Activated naive CD4-positive, alpha-beta T cell treated with anti-CD3 and anti-CD28 coated beads for 36 hours (primary cell): Measurements from ENCODE around the gene KLHL7. TPM values are rescaled to one million over a fixed set of nuclear protein-coding genes. Genes with fewer than 3 reads are reported as not detected.
A peak's percentile ranks its signal among the peaks of the same experiment; 100 is the strongest.

Source experiments
- CTCF ChIA-PET: fragments of 350-600 bp; sonication (Branson Sonifier 250); formaldehyde crosslinking; loops from one replicate; lab custom pipeline; 2021; ENCODE audit warnings: antibody characterized with exemption; lab: Charles Lee
- DNase-seq: peaks from one replicate; pipeline ENCODE4 v3.0.0-alpha.2; 2020
- H3K27ac Mint-ChIP-seq: one replicate; pipeline ENCODE4 v1.8.0; 2021; ENCODE audit warnings: mild to moderate bottlenecking, mixed read lengths
- H3K27me3 Mint-ChIP-seq: one replicate; pipeline ENCODE4 v1.8.0; 2021; ENCODE audit warnings: low read depth, mixed read lengths
- H3K36me3 Mint-ChIP-seq: one replicate; pipeline ENCODE4 v1.8.0; 2021; ENCODE audit warnings: low read depth, mixed read lengths
- H3K4me1 Mint-ChIP-seq: one replicate; pipeline ENCODE4 v1.8.0; 2021; ENCODE audit warnings: low read depth, mixed read lengths
- H3K4me3 Mint-ChIP-seq: one replicate; pipeline ENCODE4 v1.8.0; 2021; ENCODE audit warnings: mild to moderate bottlenecking, moderate library complexity, mixed read lengths
- H3K9me3 Mint-ChIP-seq: one replicate; pipeline ENCODE4 v1.8.0; 2021; ENCODE audit warnings: mixed read lengths
- intact Hi-C: fragments of 100-400 bp; cut with micrococcal nuclease; formaldehyde crosslinking; loops from one replicate; pipeline ENCODE4 v1.15.1; 2023
- total RNA-seq, 2 experiments: library from RNA; stranded (reverse); gene quantifications; one replicate each; pipeline ENCODE4 v1.2.3, GENCODE V29; 2021

KLHL7 gene
- total RNA-seq, 2 experiments from 2014 or later = 24.0 to 26.4 TPM

DNA sequence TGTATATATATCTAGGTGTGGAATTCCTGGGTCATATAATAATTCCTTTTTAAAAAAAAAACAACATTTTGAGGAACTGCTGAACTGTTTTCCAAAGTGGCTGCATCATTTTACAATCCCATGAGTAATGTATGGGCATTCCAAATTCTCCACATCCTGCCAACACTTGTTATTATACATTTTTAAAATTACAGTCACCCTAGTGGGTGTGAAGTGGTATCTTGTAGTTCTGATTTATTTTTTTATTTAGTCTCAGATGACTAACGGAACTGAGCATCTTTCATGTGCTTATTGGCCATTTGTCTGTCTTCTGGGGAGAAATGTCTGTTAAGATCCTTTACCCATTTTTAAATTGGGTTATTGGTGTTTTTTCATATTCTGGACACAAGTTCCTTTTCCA lies 12.0 kb upstream of the KLHL7 start:
- no peak overlapping the region for H3K27ac Mint-ChIP-seq
- no peaks in the 10 kb centered on the region for H3K9me3 Mint-ChIP-seq
- DNase-seq = no peak
- peaks cover 2% of the 10 kb centered on the region for H3K36me3 Mint-ChIP-seq
- no peaks in the 10 kb centered on the region for H3K27me3 Mint-ChIP-seq
- intact Hi-C loops = no loop called here
- no peaks in the 10 kb centered on the region for H3K4me1 Mint-ChIP-seq
- H3K4me3 Mint-ChIP-seq = no peak overlapping the region
- CTCF ChIA-PET = no interaction called here

GRCh38 chr7:23096518-23097290 lies 8.9 kb upstream of the KLHL7 start:
- intact Hi-C loops = no loop called here
- Mint-ChIP-seq H3K4me1 (no peaks in the 10 kb centered on the region), H3K4me3 (no peak overlapping the region), H3K27me3 (no peaks in the 10 kb centered on the region), H3K36me3 (peaks cover 2% of the 10 kb centered on the region), H3K9me3 (no peaks in the 10 kb centered on the region), H3K27ac (no peak overlapping the region)
- CTCF ChIA-PET = interaction anchor here (0.5 to 1.3 kb wide), 3 partner anchors 11 to 41 kb away, joined by 3 to 5 read pairs (median 3); no protein-coding TSS in a partner anchor
- no peak for DNase-seq

GRCh38 chr7:23098029-23098428 lies 7.6 kb upstream of the KLHL7 start:
- DNase-seq = no peak
- CTCF ChIA-PET = interaction anchor here (0.6 to 1.5 kb wide), 6 partner anchors 12 to 450 kb away, joined by 3 to 5 read pairs (median 3); no protein-coding TSS in a partner anchor
- no peaks in the 10 kb centered on the region for H3K4me1 Mint-ChIP-seq
- H3K27ac Mint-ChIP-seq = no peak overlapping the region
- no peak overlapping the region for H3K4me3 Mint-ChIP-seq
- peaks cover 2% of the 10 kb centered on the region for H3K36me3 Mint-ChIP-seq
- intact Hi-C loops = no loop called here
- no peaks in the 10 kb centered on the region for H3K9me3 Mint-ChIP-seq
- H3K27me3 Mint-ChIP-seq = no peaks in the 10 kb centered on the region

GRCh38 chr7:23098460-23098859 lies 7.1 kb upstream of the KLHL7 start:
- CTCF ChIA-PET = interaction anchor here (0.6 to 1.5 kb wide), 6 partner anchors 12 to 449 kb away, joined by 3 to 7 read pairs (median 3); no protein-coding TSS in a partner anchor
- intact Hi-C loops = no loop called here

GRCh38 chr7:23100697-23101096 lies 4.9 kb upstream of the KLHL7 start:
- no peak overlapping the region for H3K27ac Mint-ChIP-seq
- no peak for DNase-seq
- H3K4me1 Mint-ChIP-seq = peaks cover 2% of the 10 kb centered on the region
- no peak overlapping the region for H3K4me3 Mint-ChIP-seq
- CTCF ChIA-PET = interaction anchor here (0.6 to 1.3 kb wide), 3 partner anchors 20 to 173 kb away, joined by 3 to 5 read pairs (median 4); no protein-coding TSS in a partner anchor
- H3K9me3 Mint-ChIP-seq = no peaks in the 10 kb centered on the region
- no peaks in the 10 kb centered on the region for H3K27me3 Mint-ChIP-seq
- intact Hi-C loops = loop anchor here (10.0 kb wide), 3 partner anchors 374 to 1156 kb away; partner anchors contain the start of genes CCDC126, CDCA7L and IGF2BP3
- H3K36me3 Mint-ChIP-seq = peaks cover 2% of the 10 kb centered on the region

More at GRCh38 chr7:23098460-23098859, 7.1 kb upstream of the KLHL7 start:
- Mint-ChIP-seq H3K36me3 (peaks cover 2% of the 10 kb centered on the region), H3K9me3 (no peaks in the 10 kb centered on the region), H3K4me1 (no peaks in the 10 kb centered on the region), H3K27ac (no peak overlapping the region), H3K27me3 (no peaks in the 10 kb centered on the region), H3K4me3 (no peak overlapping the region)
- no peak for DNase-seq

DNA sequence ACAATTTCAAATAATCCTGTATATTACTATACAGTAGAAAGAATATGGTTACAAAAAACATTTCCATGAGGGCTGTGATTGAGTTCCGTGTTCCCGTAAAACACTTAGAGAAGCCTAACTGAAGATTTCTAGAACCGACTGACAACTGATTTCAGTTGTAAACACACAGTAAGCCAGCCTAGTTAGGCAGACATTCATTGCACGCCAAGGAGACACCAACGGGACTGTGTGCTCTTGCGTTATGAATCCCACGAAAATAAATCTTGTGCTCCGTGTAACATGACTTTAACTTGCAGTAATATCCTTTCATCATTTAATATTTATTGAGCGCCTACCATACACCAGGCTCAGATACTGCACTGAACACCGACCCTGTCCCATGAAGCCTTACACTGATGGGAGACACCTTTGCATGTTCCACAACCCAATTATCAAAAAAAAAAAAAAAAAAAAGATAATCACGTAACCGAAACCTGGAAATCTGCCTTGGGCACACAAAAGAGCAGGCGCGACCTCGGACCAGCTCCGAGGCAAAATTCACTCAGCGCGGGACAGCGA lies 420 bp upstream of the KLHL7 start:
- intact Hi-C loops = loop anchor here (1.0 to 10.0 kb wide), 7 partner anchors 76 to 1160 kb away; partner anchors contain the start of genes CCDC126, CDCA7L, HYCC1 and IGF2BP3
- Mint-ChIP-seq H3K4me3 (peak overlapping the region; percentile 93), H3K9me3 (no peaks in the 10 kb centered on the region), H3K4me1 (peaks cover 34% of the 10 kb centered on the region), H3K27me3 (no peaks in the 10 kb centered on the region), H3K27ac (peak overlapping the region; percentile 89), H3K36me3 (no peaks in the 10 kb centered on the region)
- CTCF ChIA-PET = interaction anchor here (1.3 kb wide), 1 partner anchor 77 kb away, joined by 4 read pairs; the partner anchor contains the start of gene NUP42
- peak; percentile 11 for DNase-seq

DNA sequence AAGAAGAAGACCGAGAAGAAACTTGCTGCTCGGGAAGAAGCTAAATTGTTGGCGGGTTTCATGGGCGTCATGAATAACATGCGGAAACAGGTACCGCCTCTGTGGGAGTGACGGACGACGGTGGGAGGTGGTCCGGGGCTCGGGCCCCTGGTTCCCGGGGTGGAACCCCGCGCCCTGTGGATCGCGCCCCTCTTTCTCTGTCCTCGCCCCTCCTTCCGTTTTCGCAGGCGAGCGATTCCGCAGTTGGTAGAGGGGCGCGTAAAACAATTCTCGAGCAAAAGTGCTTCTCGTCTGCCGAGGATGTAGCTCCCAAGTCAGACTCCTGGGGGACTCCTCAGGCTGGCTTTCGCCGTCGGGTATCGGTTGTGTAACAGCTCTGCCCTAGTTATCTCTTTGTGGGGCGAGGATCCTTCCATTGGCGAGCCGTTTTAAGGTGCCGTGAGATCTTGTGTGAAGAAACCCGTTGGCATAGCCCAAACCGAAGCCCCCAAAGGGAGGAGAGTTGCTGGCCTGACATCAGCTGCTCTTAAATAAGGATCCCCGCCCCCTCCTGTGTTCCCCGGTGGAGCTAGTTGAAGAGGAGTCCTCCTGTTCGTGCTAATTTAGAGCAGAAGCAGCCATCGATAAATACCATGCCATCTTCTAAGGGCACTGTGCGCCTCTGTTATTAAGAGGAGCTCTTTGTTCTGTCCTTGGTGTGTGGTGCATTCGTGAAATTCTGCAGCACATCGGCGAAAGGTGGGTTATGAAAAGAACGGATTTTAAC lies 655 bp downstream of the KLHL7 start:
- CTCF ChIA-PET = interaction anchor here (0.5 to 1.3 kb wide), 6 partner anchors 19 to 379 kb away, joined by 3 to 6 read pairs (median 4); partner anchors contain the start of genes IL6 and NUP42
- peak; percentile 50 for DNase-seq
- H3K4me3 Mint-ChIP-seq = peak overlapping the region; percentile 93
- H3K27me3 Mint-ChIP-seq = no peaks in the 10 kb centered on the region
- no peaks in the 10 kb centered on the region for H3K9me3 Mint-ChIP-seq
- intact Hi-C loops = loop anchor here (1.0 to 10.0 kb wide), 6 partner anchors 220 to 1161 kb away; partner anchors contain the start of genes CCDC126, CDCA7L and IGF2BP3
- no peaks in the 10 kb centered on the region for H3K36me3 Mint-ChIP-seq
- peak overlapping the region; percentile 89 for H3K27ac Mint-ChIP-seq
- H3K4me1 Mint-ChIP-seq = peaks cover 35% of the 10 kb centered on the region

DNA sequence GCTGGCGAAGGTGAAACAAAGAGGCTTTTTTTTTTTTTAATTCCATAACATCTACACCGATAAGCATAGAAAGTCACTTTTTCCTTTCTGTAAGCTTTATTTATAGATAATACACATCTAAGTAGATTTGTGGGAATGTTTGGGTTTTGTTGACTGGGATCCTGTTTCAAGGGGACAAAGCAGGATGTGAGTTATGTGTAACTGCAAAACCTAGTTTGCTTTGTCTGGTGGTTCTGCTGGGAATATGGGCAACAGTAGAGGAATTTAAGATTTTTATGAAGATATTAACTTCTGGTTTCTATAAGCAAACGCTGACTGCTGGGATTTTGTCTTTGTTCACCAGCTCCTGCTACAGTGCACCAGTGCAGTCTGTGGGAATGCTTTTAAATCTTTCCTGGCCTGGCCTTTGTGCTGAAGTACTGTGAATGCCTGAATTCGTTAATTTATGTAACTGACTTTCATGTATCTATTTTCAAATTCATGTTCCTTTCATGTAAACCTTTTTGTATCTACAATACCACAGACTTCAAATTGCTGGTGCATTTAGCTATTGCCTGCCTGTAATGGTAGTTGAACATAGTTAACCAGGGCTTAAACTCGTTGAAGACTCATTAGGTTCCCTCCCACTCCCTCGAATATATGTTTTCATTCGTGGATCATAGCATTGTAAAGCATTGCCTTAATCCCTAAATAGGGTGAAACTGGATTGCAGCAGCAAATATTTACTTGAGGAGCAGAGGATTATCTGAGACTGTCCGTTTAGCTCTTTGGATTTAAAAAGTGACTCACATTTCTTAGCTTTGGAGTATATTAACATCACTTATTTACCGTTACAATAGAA lies 1.5 kb downstream of the KLHL7 start:
- H3K27me3 Mint-ChIP-seq = no peaks in the 10 kb centered on the region
- H3K4me3 Mint-ChIP-seq = peak overlapping the region; percentile 93
- no peak for DNase-seq
- intact Hi-C loops = loop anchor here (1.0 to 10.0 kb wide), 6 partner anchors 221 to 1162 kb away; partner anchors contain the start of genes CCDC126, CDCA7L and IGF2BP3
- H3K27ac Mint-ChIP-seq = no peak overlapping the region
- H3K9me3 Mint-ChIP-seq = no peaks in the 10 kb centered on the region
- CTCF ChIA-PET = interaction anchor here (0.5 to 1.3 kb wide), 5 partner anchors 20 to 380 kb away, joined by 3 to 6 read pairs (median 5); partner anchors contain the start of genes IL6 and NUP42
- H3K4me1 Mint-ChIP-seq = peaks cover 35% of the 10 kb centered on the region
- H3K36me3 Mint-ChIP-seq = no peaks in the 10 kb centered on the region

- peaks cover 35% of the 10 kb centered on the region for H3K4me1 Mint-ChIP-seq
- H3K27me3 Mint-ChIP-seq = no peaks in the 10 kb centered on the region
- intact Hi-C loops = loop anchor here (10.0 kb wide), 3 partner anchors 367 to 1163 kb away; partner anchors contain the start of genes CCDC126, CDCA7L and IGF2BP3
- no peak overlapping the region for H3K4me3 Mint-ChIP-seq
- no peak overlapping the region for H3K27ac Mint-ChIP-seq
- no peak for DNase-seq
- CTCF ChIA-PET = no interaction called here
- H3K9me3 Mint-ChIP-seq = no peaks in the 10 kb centered on the region
- no peaks in the 10 kb centered on the region for H3K36me3 Mint-ChIP-seq
Measured at GRCh38 chr7:23107781-23108180, 2.2 kb downstream of the KLHL7 start.

- Mint-ChIP-seq H3K27ac (no peak overlapping the region), H3K27me3 (no peaks in the 10 kb centered on the region), H3K36me3 (no peaks in the 10 kb centered on the region), H3K9me3 (no peaks in the 10 kb centered on the region), H3K4me3 (no peak overlapping the region), H3K4me1 (peaks cover 34% of the 10 kb centered on the region)
- CTCF ChIA-PET = interaction anchor here (1.0 kb wide), 1 partner anchor 24 kb away, joined by 3 read pairs; no protein-coding TSS in a partner anchor
- intact Hi-C loops = loop anchor here (10.0 kb wide), 3 partner anchors 366 to 1164 kb away; partner anchors contain the start of genes CCDC126, CDCA7L and IGF2BP3
- DNase-seq = no peak
Measured at GRCh38 chr7:23108995-23109394, 3.4 kb downstream of the KLHL7 start.

- no peak overlapping the region for H3K27ac Mint-ChIP-seq
- H3K4me3 Mint-ChIP-seq = no peak overlapping the region
- CTCF ChIA-PET = interaction anchor here (1.0 kb wide), 1 partner anchor 24 kb away, joined by 3 read pairs; no protein-coding TSS in a partner anchor
- intact Hi-C loops = loop anchor here (10.0 kb wide), 3 partner anchors 365 to 1165 kb away; partner anchors contain the start of genes CCDC126, CDCA7L and IGF2BP3
- peaks cover 33% of the 10 kb centered on the region for H3K4me1 Mint-ChIP-seq
- no peaks in the 10 kb centered on the region for H3K36me3 Mint-ChIP-seq
- H3K9me3 Mint-ChIP-seq = no peaks in the 10 kb centered on the region
- no peak for DNase-seq
- no peaks in the 10 kb centered on the region for H3K27me3 Mint-ChIP-seq
Measured at GRCh38 chr7:23109470-23109869, 3.9 kb downstream of the KLHL7 start.
